Activated CD8-positive, alpha-beta memory T cell treated with anti-CD3 and anti-CD28 coated beads for 1 hour (primary cell): Measurements from ENCODE around the gene SLC16A3.

Experiments
- DNase-seq, 2 donors: peaks; one replicate each; pipeline ENCODE4 v3.0.0-alpha.2; 2020; ENCODE audit warnings: low read depth in 1 of 2; ENCODE audit errors: extremely low read depth in 1 of 2

SLC16A3 gene

DNA sequence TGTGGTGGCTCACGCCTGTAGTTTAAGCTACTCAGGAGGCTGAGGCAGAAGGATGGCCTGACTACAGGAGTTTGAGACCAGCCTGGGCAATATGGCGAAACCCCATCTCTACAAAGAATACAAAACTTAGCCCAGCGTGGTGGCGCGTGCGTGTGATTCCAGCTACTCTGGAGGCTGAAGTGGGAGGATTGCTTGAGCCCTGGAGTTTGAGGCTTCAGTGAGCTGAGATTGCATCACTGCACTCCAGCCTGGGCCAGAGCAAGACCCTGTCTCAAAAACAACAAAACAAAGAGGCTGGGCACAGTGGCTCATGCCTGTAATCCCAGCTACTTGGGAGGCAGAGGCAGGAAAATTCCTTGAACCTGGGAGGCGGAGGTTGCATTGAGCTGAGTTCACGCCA is 51.7 kb downstream of the SLC16A3 start:
- DNase-seq: no peak

DNA sequence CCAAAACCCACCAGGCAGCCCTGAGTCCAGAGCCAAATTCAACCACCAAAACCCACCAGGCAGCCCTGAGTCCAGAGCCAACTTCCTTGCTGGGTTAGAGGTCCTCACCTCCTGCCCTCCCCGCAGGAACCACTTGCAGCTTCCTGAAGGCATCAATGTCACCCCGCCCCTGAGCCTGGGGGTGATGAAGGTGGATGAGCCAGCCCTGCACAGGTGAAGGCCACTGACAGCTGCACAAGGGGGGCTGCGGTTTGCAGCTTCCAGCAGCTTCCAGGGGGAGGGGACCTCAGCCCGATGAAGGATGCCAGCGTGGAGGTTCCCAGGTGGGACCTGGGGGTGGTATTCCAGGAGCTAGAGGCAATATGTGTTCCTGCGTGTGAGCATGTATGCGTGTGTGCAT is 52.2 kb downstream of the SLC16A3 start:
- no peak for DNase-seq

DNA sequence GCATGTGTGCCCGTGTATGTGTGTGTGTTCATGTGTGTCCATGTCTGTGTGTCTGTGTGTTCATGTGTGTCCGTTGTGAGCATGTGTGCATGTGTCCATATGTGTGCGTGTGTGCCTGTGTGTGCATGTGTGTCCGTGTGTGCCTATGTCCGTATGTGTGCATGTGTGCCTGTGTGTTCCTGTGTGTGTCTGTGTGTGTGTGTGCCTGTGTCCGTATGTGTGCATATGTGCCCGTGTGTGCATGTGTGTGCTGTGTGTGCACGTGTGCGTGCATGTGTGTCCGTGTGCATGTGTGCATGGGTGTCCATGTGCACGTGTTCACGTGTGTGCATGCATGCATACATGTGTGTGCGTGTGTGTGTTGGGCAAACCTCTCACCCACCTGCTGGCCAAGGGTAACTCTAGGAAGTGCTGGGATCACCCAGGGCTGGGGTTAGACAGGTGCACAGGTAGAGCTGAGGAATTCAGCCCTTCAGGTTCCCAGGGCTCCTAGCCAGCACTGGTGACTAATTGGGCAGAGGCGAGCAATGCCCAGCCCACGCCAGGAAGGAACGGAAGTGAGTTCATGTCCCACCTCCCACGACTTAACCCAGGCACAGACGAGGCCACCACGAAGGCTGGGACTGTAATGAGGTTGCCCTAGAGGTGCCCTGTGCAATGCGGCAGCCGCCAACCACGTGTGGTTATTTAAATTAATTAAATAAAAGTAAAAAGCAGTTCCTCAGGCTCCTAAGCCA is 52.8 kb downstream of the SLC16A3 start:
- DNase-seq: no peak

DNA sequence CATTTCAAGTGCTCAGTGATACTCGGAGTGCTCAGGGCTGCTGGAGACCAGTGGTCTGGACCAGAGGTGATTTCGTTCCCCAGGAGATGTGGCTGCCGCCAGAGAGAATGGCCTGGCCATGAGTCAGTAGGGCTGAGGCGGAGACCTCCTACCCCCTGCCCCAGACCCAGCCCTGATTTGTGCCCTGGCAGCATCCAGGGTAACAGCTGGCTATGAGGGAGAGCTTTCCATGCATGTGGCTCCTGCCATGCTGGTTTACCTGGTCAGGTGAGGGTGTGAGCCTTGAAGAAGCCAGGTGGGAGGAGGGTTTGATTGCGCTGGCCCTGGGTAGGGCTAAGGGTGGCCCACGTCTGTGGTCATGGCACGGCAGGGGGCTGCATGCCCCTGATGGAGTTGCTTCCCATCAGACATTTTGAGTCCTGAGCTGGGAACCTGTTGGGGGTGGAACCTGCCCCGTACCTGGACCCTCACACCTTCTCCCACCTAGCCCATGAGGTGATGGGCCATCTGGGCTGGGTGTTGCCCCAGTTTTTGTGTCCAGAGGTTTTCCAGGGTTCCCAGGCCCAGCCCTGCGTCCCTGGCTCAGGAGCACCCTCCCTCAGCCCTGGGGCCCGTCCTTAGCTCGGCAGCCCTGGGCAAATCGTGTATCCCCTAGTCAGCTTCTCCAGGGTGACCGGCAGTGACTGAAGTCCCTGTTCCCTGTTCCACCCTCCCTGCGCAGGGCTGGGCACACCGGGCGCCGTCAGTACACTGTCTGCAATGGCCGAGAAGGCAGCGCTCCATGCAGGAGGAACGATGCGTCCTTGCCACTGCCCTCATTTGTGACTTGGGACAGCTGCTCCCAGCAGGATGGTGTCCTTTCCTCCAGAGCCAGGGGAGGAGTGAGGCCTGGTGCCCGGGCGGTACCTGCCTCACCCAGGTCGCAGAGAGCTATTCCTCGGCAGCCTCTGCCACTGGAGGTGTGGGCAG is 53.7 kb downstream of the SLC16A3 start:
- DNase-seq: no peak

DNA sequence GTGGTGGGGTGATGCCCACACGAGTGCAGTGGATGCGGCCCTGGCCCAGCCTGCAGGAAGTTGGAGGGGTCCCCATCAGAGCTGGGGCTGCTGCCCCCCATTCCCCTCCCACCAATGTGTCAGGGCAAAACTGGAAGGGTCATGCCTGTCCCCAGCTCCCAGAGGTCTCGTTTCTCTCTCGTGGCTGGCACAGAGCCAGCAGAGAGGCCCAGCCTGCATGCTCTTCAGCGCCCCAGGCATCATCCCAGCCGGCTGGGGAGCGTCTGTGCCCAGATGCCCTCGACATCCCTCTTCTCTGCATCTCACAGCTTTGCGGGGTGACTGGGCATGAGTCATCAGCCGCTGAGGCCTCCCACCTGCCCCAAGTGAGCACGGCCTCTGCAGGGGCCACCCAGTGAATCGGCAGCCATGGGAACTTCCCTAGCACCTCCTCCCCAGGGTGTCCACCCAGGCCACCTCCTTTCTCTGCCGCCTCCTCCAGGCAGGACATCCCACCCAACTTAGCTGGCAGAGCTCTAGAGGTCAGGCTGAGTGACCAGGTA is 54.4 kb downstream of the SLC16A3 start:
- no peak for DNase-seq

DNA sequence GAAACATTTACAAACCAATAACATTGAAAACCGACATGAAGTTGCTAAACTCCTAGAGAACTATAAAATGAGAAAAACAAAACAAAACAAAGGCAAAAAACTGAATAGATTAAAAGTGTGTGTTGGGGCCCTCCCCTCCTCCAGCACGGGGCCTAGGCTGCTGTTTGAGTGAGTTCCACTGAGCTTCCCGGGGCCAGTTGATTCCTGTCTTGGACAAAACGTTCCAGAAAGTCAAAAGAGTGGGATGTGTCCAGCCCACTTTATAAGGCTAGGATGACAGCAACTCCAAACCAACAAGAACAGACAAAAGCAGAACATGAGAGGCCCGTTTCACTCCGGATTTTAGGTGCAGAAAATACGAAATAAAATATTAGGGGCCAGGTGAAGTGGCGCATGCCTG is 56.3 kb downstream of the SLC16A3 start:
- no peak for DNase-seq

DNA sequence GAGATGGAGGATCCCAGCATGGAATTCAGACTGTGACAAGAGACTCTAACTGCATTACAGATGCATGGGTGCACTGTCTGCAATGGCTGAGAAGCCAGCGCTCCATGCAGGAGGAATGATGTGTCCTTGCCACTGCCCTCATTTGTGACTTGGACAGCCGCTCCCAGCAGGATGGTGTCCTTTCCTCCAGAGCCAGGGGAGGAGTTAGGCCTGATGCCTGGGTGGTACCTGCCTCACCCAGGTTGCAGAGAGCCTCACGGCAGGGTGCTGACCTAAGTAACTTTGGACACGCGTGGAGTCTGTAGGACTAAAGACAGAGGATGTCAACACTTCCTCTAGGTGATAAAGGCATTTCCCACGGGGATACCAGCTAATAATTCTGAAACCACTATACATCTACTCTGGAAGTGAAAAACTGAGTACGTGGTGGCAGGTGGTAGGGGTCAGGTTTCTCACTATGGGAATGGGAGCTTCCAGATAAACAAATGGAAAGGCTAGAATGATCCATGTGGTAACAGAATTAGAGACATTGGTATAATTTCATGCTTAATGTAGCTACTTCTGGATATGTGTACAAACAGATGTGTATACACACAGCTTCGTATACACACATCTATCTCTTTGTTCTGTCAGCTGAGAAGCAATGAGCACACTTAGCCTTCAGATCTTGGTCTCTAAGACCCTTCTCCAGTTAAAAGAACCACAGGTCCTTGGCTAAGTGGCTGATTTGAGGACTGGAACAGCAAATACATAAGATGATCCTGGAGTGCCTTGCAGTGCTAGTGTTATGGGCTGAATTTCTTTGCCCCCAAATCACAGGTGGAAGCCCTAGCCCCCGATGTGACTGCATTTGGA is 58.4 kb downstream of the SLC16A3 start:
- no peak for DNase-seq

DNA sequence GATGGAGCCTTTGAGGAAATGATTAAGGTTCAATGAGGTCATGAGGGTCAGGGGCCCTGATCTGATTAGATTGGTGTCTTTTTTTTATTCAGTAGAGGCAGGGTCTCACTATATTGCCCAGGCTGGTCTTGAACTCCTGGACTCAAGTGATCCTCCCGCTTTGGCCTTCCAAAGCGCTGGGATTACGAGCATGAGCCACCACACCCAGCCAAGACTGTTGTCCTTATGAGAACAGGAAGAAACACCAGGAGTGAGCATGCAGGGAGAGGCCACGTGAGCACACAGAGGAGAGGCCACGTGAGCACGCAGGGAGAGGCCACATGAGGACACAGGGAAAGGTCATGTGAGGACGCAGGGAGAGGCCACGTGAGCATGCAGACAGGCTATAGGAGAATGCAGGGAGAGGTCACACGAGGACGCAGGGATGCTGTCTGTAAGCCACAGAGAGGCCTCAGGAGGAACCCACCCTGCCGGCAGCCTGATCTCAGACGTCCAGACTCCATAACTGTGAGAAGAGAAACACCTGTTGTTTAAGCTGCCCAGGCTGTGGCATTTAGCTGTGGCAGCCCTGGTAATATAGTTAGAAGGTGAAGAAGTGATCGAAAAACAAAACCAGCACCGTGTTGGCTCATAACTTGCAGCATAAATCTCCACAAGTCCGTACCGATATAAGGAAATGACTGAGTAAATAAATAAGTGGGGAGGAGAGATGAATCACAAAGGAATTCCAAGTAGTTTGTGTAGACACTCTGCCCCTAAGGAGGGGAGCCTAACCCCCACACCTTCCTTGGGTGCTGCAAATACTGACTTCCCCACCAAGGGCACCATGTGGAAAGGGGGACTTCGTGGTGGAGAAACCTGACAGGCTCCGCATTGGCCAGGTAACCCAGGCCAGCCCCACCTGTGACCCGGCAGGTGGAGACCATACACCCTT is 59.3 kb downstream of the SLC16A3 start:
- DNase-seq: no peak
